PFSK-1 (cell line): ENCODE data around the gene TNFRSF19.

Experiments used
- FOXP2 ChIP-seq: optimal IDR thresholded peaks from 2 replicates; pipeline ENCODE3; 2011; ENCODE audit warnings: borderline replicate concordance, control low read depth, inconsistent platforms; ENCODE audit not compliant: insufficient read depth; ENCODE audit errors: extremely low read length, extremely low read depth
- POLR2AphosphoS5 ChIP-seq: IDR thresholded peaks from 2 replicates; pipeline ENCODE4 v1.6.1; 2012; ENCODE audit warnings: low read depth, mild to moderate bottlenecking, control low read depth, low read length, moderate library complexity
- REST ChIP-seq, 2 experiments: IDR thresholded peaks; 2 replicates each; pipeline versions ENCODE4 v1.6.1 to v1.8.0; 2011 to 2012; ENCODE audit warnings: low read depth in 2 of 2, low read length in 2 of 2, control low read depth in 1 of 2, inconsistent platforms in 1 of 2, mild to moderate bottlenecking in 1 of 2, moderate library complexity in 1 of 2; ENCODE audit not compliant: insufficient read depth in 1 of 2
- SIN3A ChIP-seq: IDR thresholded peaks from 2 replicates; pipeline ENCODE4 v1.6.1; 2012; ENCODE audit warnings: mild to moderate bottlenecking, low read length, moderate library complexity, borderline replicate concordance; ENCODE audit not compliant: insufficient read depth
- TAF1 ChIP-seq: IDR thresholded peaks from 2 replicates; pipeline ENCODE4 v1.6.1; 2012; ENCODE audit warnings: low read length, control low read depth, borderline replicate concordance; ENCODE audit not compliant: insufficient read depth

The TNFRSF19 gene

GRCh38 chr13:23544668-23545067 lies 25.5 kb upstream of the TNFRSF19 start:
- TF ChIP-seq REST (IDR thresholded peaks at IDR 0.05; ENCODE audit: insufficient read depth in 1 of 2, low read depth in 2 of 2, low read length in 2 of 2) (no peak), POLR2AphosphoS5 (no peak), FOXP2 (no peak), TAF1 (no peak)

GRCh38 chr13:23547000-23547590 lies 23.1 kb upstream of the TNFRSF19 start:
- TF ChIP-seq REST (IDR thresholded peaks at IDR 0.05; ENCODE audit: insufficient read depth in 1 of 2, low read depth in 2 of 2, low read length in 2 of 2) (no peak), POLR2AphosphoS5 (no peak), FOXP2 (no peak), SIN3A (no peak), TAF1 (no peak)

GRCh38 chr13:23549724-23550123 lies 20.5 kb upstream of the TNFRSF19 start:
- TF ChIP-seq SIN3A, result no peak
- no peak for TF ChIP-seq POLR2AphosphoS5
- TF ChIP-seq REST (IDR thresholded peaks at IDR 0.05; ENCODE audit: insufficient read depth in 1 of 2, low read depth in 2 of 2, low read length in 2 of 2), result no peak
- TF ChIP-seq FOXP2, result no peak

GRCh38 chr13:23550163-23550562 lies 20.0 kb upstream of the TNFRSF19 start:
- TF ChIP-seq SIN3A (no peak), REST (IDR thresholded peaks at IDR 0.05; ENCODE audit: insufficient read depth in 1 of 2, low read depth in 2 of 2, low read length in 2 of 2) (no peak), FOXP2 (no peak), POLR2AphosphoS5 (no peak), TAF1 (no peak)
